Right lobe of liver (tissue), 6 donors: ENCODE data around the gene SYAP1. TPM values are rescaled to one million over a fixed set of nuclear protein-coding genes. Genes with fewer than 3 reads are reported as not detected.
"Not testable (repeated sequence)": the region's sequence is repeated elsewhere in the genome, so short reads cannot be mapped to it uniquely, and the experiment has no call there.

ENCODE experiments used
- ATAC-seq, 4 donors: fragments of 200-7000 bp; cut with Tn5 transposase; one replicate each; pipeline ENCODE4 v1.9.1; 2020; ENCODE audit warnings: mild to moderate bottlenecking in 4 of 4, moderate library complexity in 4 of 4
- DNase-seq, 3 donors: peaks; one replicate each; pipeline ENCODE4 v3.0.0-alpha.2; 2020
- H3K27ac ChIP-seq, 3 donors: fragments of 200-600 bp; one replicate each; pipeline ENCODE4 v1.8.0; 2022
- H3K27me3 ChIP-seq, 2 donors: fragments of 200-600 bp; one replicate each; pipeline ENCODE4 v1.8.0; 2022
- H3K36me3 ChIP-seq, 4 donors: fragments of 200-600 bp; sonication (generic) in 1 of 4; one replicate each; pipeline versions ENCODE4 v1.5.1 to v1.8.0; 2017 to 2022; ENCODE audit warnings: control low read depth in 1 of 4
- H3K4me1 ChIP-seq, 4 donors: fragments of 200-600 bp; sonication (generic) in 1 of 4; one replicate each; pipeline versions ENCODE4 v1.5.1 to v1.8.0; 2017 to 2022; ENCODE audit warnings: control low read depth in 1 of 4
- H3K4me3 ChIP-seq, 3 donors: fragments of 200-600 bp; one replicate each; pipeline ENCODE4 v1.8.0; 2022
- H3K9me3 ChIP-seq, 4 donors: fragments of 200-600 bp; sonication (generic) in 1 of 4; one replicate each; pipeline versions ENCODE4 v1.5.1 to v1.8.0; 2017 to 2022; ENCODE audit warnings: control low read depth in 1 of 4
- POLR2A ChIP-seq: fragments of 450-650 bp; IDR thresholded peaks from one replicate; pipeline ENCODE4 v1.6.1; 2017; ENCODE audit warnings: antibody characterized with exemption, mild to moderate bottlenecking
- WGBS: methylation state at CpG from one replicate; pipeline ENCODE4 v1.1.6; 2018; ENCODE audit warnings: low coverage, low lambda C conversion rate; ENCODE audit not compliant: insufficient coverage; ENCODE audit errors: missing lambda C conversion rate; 5-methylcytosine and 5-hydroxymethylcytosine counted together
- intact Hi-C, 2 donors: fragments of 100-400 bp; cut with DNase I; formaldehyde crosslinking; loops; one replicate each; pipeline versions ENCODE4 v1.11.2 to v1.14.1; 2022
- total RNA-seq, 6 experiments: library from RNA; depleted of rRNA in 2 of 6; stranded (reverse); fragments of >200 nt in 2 of 6; fragmentation: NEBNext Ultra II Directional in 3 of 6; extraction: Animal tissue kit (Norgen Biotek cat#: 25700) in 3 of 6; gene quantifications; one replicate each; pipeline versions ENCODE4 v1.1.0 to v1.2.4, GENCODE V29; 2016 to 2023
- TF ChIP-seq, protein P1 (sequence below), 4 donors: fragments of 200-600 bp in 3 of 4; fragments of 450-650 bp in 1 of 4; IDR thresholded peaks; one replicate each; pipeline versions ENCODE4 v1.5.1 to v1.8.0; 2016 to 2022; ENCODE audit warnings: antibody characterized with exemption in 4 of 4, mild to moderate bottlenecking in 2 of 4
- donor health status: DM: no; HTN: yes; CAD: no.
- donor health status: DM: no; HTN: no; CAD: no.
- donor health status: DM: no; HTN: no; CAD: no.
- donor health status: DM: no; HTN: yes; CAD: no.
- donor health status: DM: no; HTN: yes; CAD: no.

Gene SYAP1
- total RNA-seq, 6 experiments from 2014 or later, result 22.5 to 35.7 (median 29.5) TPM

DNA sequence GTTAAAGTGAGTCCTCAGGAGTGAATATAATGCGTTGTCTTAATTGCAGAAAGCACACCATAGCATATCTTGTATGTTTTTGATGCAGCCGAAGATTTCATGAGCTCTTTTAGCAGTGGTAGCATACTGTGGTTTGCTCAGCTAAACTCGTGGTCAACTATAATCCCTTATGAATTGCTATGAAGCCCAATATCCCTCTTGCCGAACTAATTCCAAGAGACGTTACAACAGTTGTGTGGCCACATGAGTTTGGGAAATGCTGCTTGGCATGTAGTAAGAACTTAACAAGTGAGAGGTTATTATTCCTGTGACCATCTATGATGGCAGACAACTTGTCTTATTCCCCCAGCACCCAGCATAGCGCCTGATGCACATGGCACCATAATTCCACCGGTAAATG is 30.7 kb downstream of the SYAP1 start:
- ATAC-seq, result no peak
- Histone ChIP-seq H3K4me1 (peaks cover 0 to 9% (median 2%) of the 10 kb centered on the region in 4 donors), H3K27ac (no peak overlapping the region), H3K27me3 (no peaks in the 10 kb centered on the region), H3K4me3 (no peak overlapping the region), H3K9me3 (no peaks in the 10 kb centered on the region), H3K36me3 (peaks cover 0 to 24% (median 7%) of the 10 kb centered on the region in 4 donors)
- WGBS, result 98% methylated on average over 7 of the region's 7 CpGs
- intact Hi-C loops, result no loop called here
- no peak for DNase-seq
- TF ChIP-seq POLR2A, result no peak
- TF ChIP-seq, protein P1, sequence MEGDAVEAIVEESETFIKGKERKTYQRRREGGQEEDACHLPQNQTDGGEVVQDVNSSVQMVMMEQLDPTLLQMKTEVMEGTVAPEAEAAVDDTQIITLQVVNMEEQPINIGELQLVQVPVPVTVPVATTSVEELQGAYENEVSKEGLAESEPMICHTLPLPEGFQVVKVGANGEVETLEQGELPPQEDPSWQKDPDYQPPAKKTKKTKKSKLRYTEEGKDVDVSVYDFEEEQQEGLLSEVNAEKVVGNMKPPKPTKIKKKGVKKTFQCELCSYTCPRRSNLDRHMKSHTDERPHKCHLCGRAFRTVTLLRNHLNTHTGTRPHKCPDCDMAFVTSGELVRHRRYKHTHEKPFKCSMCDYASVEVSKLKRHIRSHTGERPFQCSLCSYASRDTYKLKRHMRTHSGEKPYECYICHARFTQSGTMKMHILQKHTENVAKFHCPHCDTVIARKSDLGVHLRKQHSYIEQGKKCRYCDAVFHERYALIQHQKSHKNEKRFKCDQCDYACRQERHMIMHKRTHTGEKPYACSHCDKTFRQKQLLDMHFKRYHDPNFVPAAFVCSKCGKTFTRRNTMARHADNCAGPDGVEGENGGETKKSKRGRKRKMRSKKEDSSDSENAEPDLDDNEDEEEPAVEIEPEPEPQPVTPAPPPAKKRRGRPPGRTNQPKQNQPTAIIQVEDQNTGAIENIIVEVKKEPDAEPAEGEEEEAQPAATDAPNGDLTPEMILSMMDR (IDR thresholded peaks at IDR 0.05), result no peak

DNA sequence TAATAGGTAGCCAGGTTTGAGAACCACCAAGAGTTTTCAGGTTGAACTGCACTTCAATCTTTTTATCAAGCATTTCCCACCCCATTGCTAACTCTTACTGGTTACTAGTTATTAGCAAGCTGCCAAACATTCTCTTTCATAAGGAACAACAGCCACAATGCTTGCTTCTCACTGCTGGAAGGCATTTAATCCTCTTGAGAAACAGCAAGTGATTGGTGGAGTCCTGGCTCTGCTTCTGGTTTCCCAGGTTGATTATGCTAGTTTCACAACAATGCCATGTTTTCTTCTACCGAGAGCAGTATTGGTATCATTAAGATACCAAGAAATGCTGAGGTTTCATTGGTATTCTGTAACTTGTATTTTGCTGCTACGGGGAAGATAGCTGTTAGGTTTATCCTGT is 34.6 kb downstream of the SYAP1 start:
- intact Hi-C loops, result no loop called here
- DNase-seq (no peak), ATAC-seq (no peak)
- Histone ChIP-seq H3K27me3 (no peaks in the 10 kb centered on the region), H3K27ac (no peak overlapping the region), H3K9me3 (no peaks in the 10 kb centered on the region), H3K36me3 (peaks cover 3 to 41% (median 7%) of the 10 kb centered on the region in 4 donors), H3K4me1 (no peaks in the 10 kb centered on the region), H3K4me3 (no peak overlapping the region)
- TF ChIP-seq, protein P1 (IDR thresholded peaks at IDR 0.05), result no peak
- no peak for TF ChIP-seq POLR2A
- 100% methylated on average over 1 of the region's 2 CpGs for WGBS

DNA sequence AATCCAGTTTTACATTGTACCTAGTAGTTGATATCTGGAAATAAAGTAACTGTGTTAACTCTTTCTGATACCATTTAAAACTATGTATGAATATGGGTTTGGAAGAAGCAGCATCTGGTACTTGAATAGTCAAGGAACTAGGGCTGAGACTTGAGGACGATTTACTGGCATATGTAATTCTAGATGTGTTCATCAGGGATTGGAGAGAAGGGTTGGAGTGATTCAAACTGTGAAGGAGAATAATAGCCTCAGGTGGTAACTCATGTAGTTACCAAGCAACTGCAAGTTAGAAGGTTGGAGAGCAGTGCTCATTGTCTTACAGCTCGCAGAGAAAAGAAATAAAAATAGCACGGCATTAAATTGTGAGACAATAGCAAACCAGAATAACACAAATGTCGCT is 37.3 kb downstream of the SYAP1 start:
- no peak for ATAC-seq
- Histone ChIP-seq H3K9me3 (no peaks in the 10 kb centered on the region), H3K4me3 (no peak overlapping the region), H3K27ac (no peak overlapping the region), H3K27me3 (no peaks in the 10 kb centered on the region), H3K36me3 (peaks cover 3 to 55% (median 16%) of the 10 kb centered on the region in 4 donors), H3K4me1 (no peaks in the 10 kb centered on the region)
- TF ChIP-seq, protein P1 (IDR thresholded peaks at IDR 0.05), result no peak
- TF ChIP-seq POLR2A, result no peak
- intact Hi-C loops, result no loop called here
- no peak for DNase-seq
- 91% methylated on average over 4 of the region's 4 CpGs for WGBS

DNA sequence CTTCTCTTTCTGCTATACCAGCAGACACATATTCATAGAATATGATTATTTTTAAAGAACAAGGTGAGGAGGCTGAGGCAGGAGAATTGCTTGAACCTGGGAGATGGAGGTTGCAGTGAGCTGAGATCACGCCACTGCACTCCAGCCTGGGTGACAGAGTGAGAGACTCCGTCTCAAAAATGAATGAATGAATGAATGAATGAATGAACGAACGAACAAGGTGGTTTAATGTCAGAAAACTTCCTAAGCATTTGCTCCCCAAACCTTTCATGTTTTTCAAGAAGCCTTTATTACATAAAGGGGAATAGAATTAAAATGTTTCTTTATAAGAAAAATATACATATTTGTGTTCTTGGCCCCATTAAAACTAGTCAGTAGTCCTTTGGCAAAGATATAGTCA is 42.1 kb downstream of the SYAP1 start:
- H3K36me3 ChIP-seq, result peaks cover 3 to 44% (median 16%) of the 10 kb centered on the region in 4 donors
- 84% methylated on average over 4 of the region's 4 CpGs for WGBS
- H3K4me1 ChIP-seq, DNase-seq, H3K4me3 ChIP-seq, H3K27ac ChIP-seq, intact Hi-C loops, ATAC-seq, H3K9me3 ChIP-seq, H3K27me3 ChIP-seq: not testable (repeated sequence)

DNA sequence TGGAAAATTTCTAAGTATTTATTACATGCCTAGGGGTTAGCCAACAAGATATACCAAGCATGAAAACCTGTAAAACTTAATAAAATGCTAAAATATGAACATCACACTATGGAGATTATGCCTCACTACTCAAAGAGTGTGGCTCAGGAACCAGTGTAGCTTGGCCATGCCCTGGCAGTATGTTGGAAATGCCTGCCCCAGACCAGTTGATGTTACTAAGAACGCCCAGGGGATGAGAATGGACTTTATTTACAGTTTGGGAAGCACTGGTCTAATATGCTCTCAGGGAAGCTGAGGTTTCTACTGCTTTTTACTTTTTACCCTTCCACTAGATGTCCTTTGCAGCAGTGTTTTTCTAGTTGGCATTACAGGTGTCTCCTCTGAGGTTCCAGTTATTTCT is 43.2 kb downstream of the SYAP1 start:
- intact Hi-C loops, result no loop called here
- H3K9me3 ChIP-seq, result no peaks in the 10 kb centered on the region
- H3K27ac ChIP-seq, result no peak overlapping the region
- TF ChIP-seq, protein P1 (IDR thresholded peaks at IDR 0.05), result no peak
- no peak for TF ChIP-seq POLR2A
- ATAC-seq, result no peak
- no peak overlapping the region for H3K4me3 ChIP-seq
- 100% methylated on average over 1 of the region's 1 CpG for WGBS
- no peaks in the 10 kb centered on the region for H3K4me1 ChIP-seq
- no peak for DNase-seq
- H3K27me3 ChIP-seq, result no peaks in the 10 kb centered on the region
- peaks cover 3 to 33% (median 16%) of the 10 kb centered on the region in 4 donors for H3K36me3 ChIP-seq
